IPS-15b (cell line): ENCODE data around the gene CDK6.
"Not testable (repeated sequence)": the region's sequence is repeated elsewhere in the genome, so short reads cannot be mapped to it uniquely, and the experiment has no call there.

Source experiments
- H3K27me3 ChIP-seq: one replicate; pipeline ENCODE4 v1.6.1; 2013; ENCODE audit warnings: low read length; ENCODE audit not compliant: control insufficient read depth, insufficient read depth
- H3K36me3 ChIP-seq: one replicate; pipeline ENCODE4 v1.6.1; 2013; ENCODE audit warnings: low read length; ENCODE audit not compliant: control insufficient read depth, insufficient read depth
- H3K4me1 ChIP-seq: one replicate; pipeline ENCODE4 v1.6.1; 2013; ENCODE audit warnings: mild to moderate bottlenecking, low read length; ENCODE audit not compliant: control insufficient read depth, insufficient read depth
- H3K4me3 ChIP-seq: one replicate; pipeline ENCODE4 v1.5.1; 2013; ENCODE audit warnings: low read depth, low read length
- H3K9ac ChIP-seq: one replicate; pipeline ENCODE4 v1.6.1; 2013; ENCODE audit warnings: low read depth, mild to moderate bottlenecking, low read length
- H3K9me3 ChIP-seq: one replicate; pipeline ENCODE4 v1.6.1; 2013; ENCODE audit warnings: mild to moderate bottlenecking, low read length; ENCODE audit not compliant: control insufficient read depth, insufficient read depth

CDK6 gene

GRCh38 chr7:92766461-92767003, 69.8 kb downstream of the CDK6 start:
- Histone ChIP-seq H3K27me3 (no peaks in the 10 kb centered on the region), H3K9ac (no peak overlapping the region), H3K9me3 (no peaks in the 10 kb centered on the region), H3K4me3 (no peak overlapping the region), H3K36me3 (no peaks in the 10 kb centered on the region), H3K4me1 (peaks cover 71% of the 10 kb centered on the region)

GRCh38 chr7:92765725-92766124, 70.6 kb downstream of the CDK6 start:
- no peaks in the 10 kb centered on the region for H3K9me3 ChIP-seq
- peaks cover 71% of the 10 kb centered on the region for H3K4me1 ChIP-seq
- H3K4me3 ChIP-seq: no peak overlapping the region
- H3K27me3 ChIP-seq: no peaks in the 10 kb centered on the region
- no peak overlapping the region for H3K9ac ChIP-seq
- H3K36me3 ChIP-seq: no peaks in the 10 kb centered on the region

GRCh38 chr7:92763636-92764423, 72.5 kb downstream of the CDK6 start:
- no peak overlapping the region for H3K9ac ChIP-seq
- H3K4me3 ChIP-seq: no peak overlapping the region
- no peaks in the 10 kb centered on the region for H3K27me3 ChIP-seq
- H3K36me3 ChIP-seq: no peaks in the 10 kb centered on the region
- H3K9me3 ChIP-seq: no peaks in the 10 kb centered on the region
- H3K4me1 ChIP-seq: peaks cover 62% of the 10 kb centered on the region

- H3K4me1 ChIP-seq: peaks cover 53% of the 10 kb centered on the region
- no peaks in the 10 kb centered on the region for H3K27me3 ChIP-seq
- no peaks in the 10 kb centered on the region for H3K9me3 ChIP-seq
- no peak overlapping the region for H3K9ac ChIP-seq
- no peaks in the 10 kb centered on the region for H3K36me3 ChIP-seq
- no peak overlapping the region for H3K4me3 ChIP-seq
Observed at GRCh38 chr7:92762851-92763250, 73.5 kb downstream of the CDK6 start.

GRCh38 chr7:92761391-92762097, 74.8 kb downstream of the CDK6 start:
- H3K9ac ChIP-seq: no peak overlapping the region
- H3K27me3 ChIP-seq: no peaks in the 10 kb centered on the region
- H3K9me3 ChIP-seq: no peaks in the 10 kb centered on the region
- H3K36me3 ChIP-seq: no peaks in the 10 kb centered on the region
- H3K4me1 ChIP-seq: peaks cover 41% of the 10 kb centered on the region
- no peak overlapping the region for H3K4me3 ChIP-seq

- Histone ChIP-seq H3K9me3 (no peaks in the 10 kb centered on the region), H3K4me1 (peaks cover 23% of the 10 kb centered on the region), H3K9ac (no peak overlapping the region), H3K4me3 (no peak overlapping the region), H3K27me3 (no peaks in the 10 kb centered on the region), H3K36me3 (no peaks in the 10 kb centered on the region)
Observed at GRCh38 chr7:92758796-92759431, 77.5 kb downstream of the CDK6 start.

- H3K9me3 ChIP-seq, H3K36me3 ChIP-seq, H3K27me3 ChIP-seq, H3K4me3 ChIP-seq, H3K9ac ChIP-seq: not testable (repeated sequence)
- peaks cover 15% of the 10 kb centered on the region for H3K4me1 ChIP-seq
Observed at GRCh38 chr7:92757311-92757910, 79.0 kb downstream of the CDK6 start.

GRCh38 chr7:92755680-92756079, 80.7 kb downstream of the CDK6 start:
- H3K4me3 ChIP-seq: no peak overlapping the region
- H3K4me1 ChIP-seq: peaks cover 27% of the 10 kb centered on the region
- no peaks in the 10 kb centered on the region for H3K9me3 ChIP-seq
- no peaks in the 10 kb centered on the region for H3K36me3 ChIP-seq
- H3K9ac ChIP-seq: no peak overlapping the region
- H3K27me3 ChIP-seq: no peaks in the 10 kb centered on the region

- no peak overlapping the region for H3K9ac ChIP-seq
- peaks cover 30% of the 10 kb centered on the region for H3K4me1 ChIP-seq
- H3K27me3 ChIP-seq: no peaks in the 10 kb centered on the region
- H3K4me3 ChIP-seq: no peak overlapping the region
- no peaks in the 10 kb centered on the region for H3K36me3 ChIP-seq
- H3K9me3 ChIP-seq: no peaks in the 10 kb centered on the region
Observed at GRCh38 chr7:92754919-92755581, 81.3 kb downstream of the CDK6 start.

GRCh38 chr7:92753614-92754013, 82.8 kb downstream of the CDK6 start:
- H3K9me3 ChIP-seq: no peaks in the 10 kb centered on the region
- no peak overlapping the region for H3K4me3 ChIP-seq

More at GRCh38 chr7:92753614-92754013, 82.8 kb downstream of the CDK6 start:
- H3K4me1 ChIP-seq: peaks cover 24% of the 10 kb centered on the region
- no peaks in the 10 kb centered on the region for H3K27me3 ChIP-seq
- no peak overlapping the region for H3K9ac ChIP-seq
- no peaks in the 10 kb centered on the region for H3K36me3 ChIP-seq
